ENCODE data around the gene FAM83C.

- no peak for TF ChIP-seq E2F5 (CRISPR knock-in tag; IDR thresholded peaks at IDR 0.05)
- TF ChIP-seq TP53 (CRISPR knock-in tag; IDR thresholded peaks at IDR 0.05) = no peak
- TF ChIP-seq CTCF (IDR thresholded peaks at IDR 0.05) = no peak
- no peak for TF ChIP-seq USF2 (CRISPR knock-in tag; IDR thresholded peaks at IDR 0.05)
- TF ChIP-seq USF1 (CRISPR knock-in tag; IDR thresholded peaks at IDR 0.05) = no peak
- TF ChIP-seq, protein P1, sequence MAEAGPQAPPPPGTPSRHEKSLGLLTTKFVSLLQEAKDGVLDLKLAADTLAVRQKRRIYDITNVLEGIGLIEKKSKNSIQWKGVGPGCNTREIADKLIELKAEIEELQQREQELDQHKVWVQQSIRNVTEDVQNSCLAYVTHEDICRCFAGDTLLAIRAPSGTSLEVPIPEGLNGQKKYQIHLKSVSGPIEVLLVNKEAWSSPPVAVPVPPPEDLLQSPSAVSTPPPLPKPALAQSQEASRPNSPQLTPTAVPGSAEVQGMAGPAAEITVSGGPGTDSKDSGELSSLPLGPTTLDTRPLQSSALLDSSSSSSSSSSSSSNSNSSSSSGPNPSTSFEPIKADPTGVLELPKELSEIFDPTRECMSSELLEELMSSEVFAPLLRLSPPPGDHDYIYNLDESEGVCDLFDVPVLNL (CRISPR knock-in tag; IDR thresholded peaks at IDR 0.05; ENCODE audit: borderline replicate concordance, low read depth) = no peak
- no peak for TF ChIP-seq FOXP1 (CRISPR knock-in tag; IDR thresholded peaks at IDR 0.05; ENCODE audit: borderline replicate concordance)
Measured at GRCh38 chr20:35293303-35294292, 1.4 kb upstream of the FAM83C start.
